Parathyroid adenoma (tissue), 2 donors: ENCODE measurements around the gene TRPV2.

ENCODE experiments used
- H2AFZ ChIP-seq: fragments of 300-600 bp; sonication (generic); one replicate; pipeline ENCODE4 v1.7.0; 2017; ENCODE audit warnings: antibody characterized with exemption, mild to moderate bottlenecking
- H3K27ac ChIP-seq: fragments of 300-600 bp; sonication (generic); one replicate; pipeline ENCODE4 v1.7.0; 2017
- H3K27me3 ChIP-seq: fragments of 300-600 bp; sonication (generic); one replicate; pipeline ENCODE4 v1.7.0; 2017; ENCODE audit warnings: low read length; ENCODE audit not compliant: control insufficient read depth, insufficient read depth
- H3K36me3 ChIP-seq: fragments of 300-600 bp; sonication (generic); one replicate; pipeline ENCODE4 v1.7.0; 2017; ENCODE audit warnings: low read length; ENCODE audit not compliant: control insufficient read depth, insufficient read depth
- H3K4me1 ChIP-seq: fragments of 300-600 bp; sonication (generic); one replicate; pipeline ENCODE4 v1.7.0; 2017; ENCODE audit warnings: control low read depth
- H3K4me2 ChIP-seq: fragments of 300-600 bp; sonication (generic); one replicate; pipeline ENCODE4 v1.7.0; 2017; ENCODE audit warnings: low read length
- H3K4me3 ChIP-seq: fragments of 300-600 bp; sonication (generic); one replicate; pipeline ENCODE4 v1.7.0; 2017; ENCODE audit warnings: low read depth, low read length
- H3K79me2 ChIP-seq: fragments of 300-600 bp; sonication (generic); one replicate; pipeline ENCODE4 v1.7.0; 2017; ENCODE audit warnings: control low read depth
- H3K9ac ChIP-seq: fragments of 300-600 bp; sonication (generic); one replicate; pipeline ENCODE4 v1.7.0; 2017; ENCODE audit warnings: mild to moderate bottlenecking
- H3K9me3 ChIP-seq: fragments of 300-600 bp; sonication (generic); one replicate; pipeline ENCODE4 v1.7.0; 2017; ENCODE audit warnings: low read length; ENCODE audit not compliant: control insufficient read depth
- TF ChIP-seq, protein P1 (sequence below): fragments of 300-600 bp; sonication (generic); IDR thresholded peaks from one replicate; pipeline ENCODE4 v1.7.0; 2017; ENCODE audit warnings: antibody characterized with exemption, mild to moderate bottlenecking
- donor health status: primary hyperparathyroidism.

TRPV2 gene

DNA sequence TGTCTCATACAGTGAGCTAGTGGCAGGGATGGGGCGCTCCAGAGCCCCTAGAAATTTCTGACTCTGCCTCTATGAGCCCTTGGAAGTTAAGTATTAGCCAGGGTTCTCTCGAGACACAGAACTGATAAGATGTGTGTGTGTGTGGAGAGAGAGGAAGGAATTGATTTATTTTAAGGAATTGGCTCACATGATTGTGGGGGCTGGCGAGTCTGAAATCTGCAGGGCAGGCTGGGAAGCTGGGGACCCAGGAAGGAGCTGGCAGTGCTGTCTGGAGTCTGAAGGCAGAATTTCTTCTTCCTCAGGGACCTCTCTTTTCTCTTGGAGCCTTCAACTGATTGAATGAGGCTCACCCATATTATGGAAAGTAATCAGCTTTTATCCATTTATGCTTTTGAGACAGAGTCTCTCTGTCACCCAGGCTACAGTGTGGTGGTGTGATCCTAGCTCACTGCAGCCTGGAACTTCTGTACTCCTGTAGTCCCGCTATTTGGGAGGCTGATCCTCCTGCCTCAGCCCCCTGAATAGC, 59.9 kb downstream of the TRPV2 start:
- no peak overlapping the region for H3K4me3 ChIP-seq
- no peak overlapping the region for H2AFZ ChIP-seq
- no peaks in the 10 kb centered on the region for H3K9me3 ChIP-seq
- H3K4me1 ChIP-seq = no peaks in the 10 kb centered on the region
- no peak overlapping the region for H3K9ac ChIP-seq
- no peak overlapping the region for H3K27ac ChIP-seq
- H3K36me3 ChIP-seq = no peaks in the 10 kb centered on the region
- H3K79me2 ChIP-seq = no peaks in the 10 kb centered on the region
- TF ChIP-seq, protein P1, sequence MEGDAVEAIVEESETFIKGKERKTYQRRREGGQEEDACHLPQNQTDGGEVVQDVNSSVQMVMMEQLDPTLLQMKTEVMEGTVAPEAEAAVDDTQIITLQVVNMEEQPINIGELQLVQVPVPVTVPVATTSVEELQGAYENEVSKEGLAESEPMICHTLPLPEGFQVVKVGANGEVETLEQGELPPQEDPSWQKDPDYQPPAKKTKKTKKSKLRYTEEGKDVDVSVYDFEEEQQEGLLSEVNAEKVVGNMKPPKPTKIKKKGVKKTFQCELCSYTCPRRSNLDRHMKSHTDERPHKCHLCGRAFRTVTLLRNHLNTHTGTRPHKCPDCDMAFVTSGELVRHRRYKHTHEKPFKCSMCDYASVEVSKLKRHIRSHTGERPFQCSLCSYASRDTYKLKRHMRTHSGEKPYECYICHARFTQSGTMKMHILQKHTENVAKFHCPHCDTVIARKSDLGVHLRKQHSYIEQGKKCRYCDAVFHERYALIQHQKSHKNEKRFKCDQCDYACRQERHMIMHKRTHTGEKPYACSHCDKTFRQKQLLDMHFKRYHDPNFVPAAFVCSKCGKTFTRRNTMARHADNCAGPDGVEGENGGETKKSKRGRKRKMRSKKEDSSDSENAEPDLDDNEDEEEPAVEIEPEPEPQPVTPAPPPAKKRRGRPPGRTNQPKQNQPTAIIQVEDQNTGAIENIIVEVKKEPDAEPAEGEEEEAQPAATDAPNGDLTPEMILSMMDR = no peak
- H3K27me3 ChIP-seq = no peaks in the 10 kb centered on the region
- H3K4me2 ChIP-seq = no peak overlapping the region

DNA sequence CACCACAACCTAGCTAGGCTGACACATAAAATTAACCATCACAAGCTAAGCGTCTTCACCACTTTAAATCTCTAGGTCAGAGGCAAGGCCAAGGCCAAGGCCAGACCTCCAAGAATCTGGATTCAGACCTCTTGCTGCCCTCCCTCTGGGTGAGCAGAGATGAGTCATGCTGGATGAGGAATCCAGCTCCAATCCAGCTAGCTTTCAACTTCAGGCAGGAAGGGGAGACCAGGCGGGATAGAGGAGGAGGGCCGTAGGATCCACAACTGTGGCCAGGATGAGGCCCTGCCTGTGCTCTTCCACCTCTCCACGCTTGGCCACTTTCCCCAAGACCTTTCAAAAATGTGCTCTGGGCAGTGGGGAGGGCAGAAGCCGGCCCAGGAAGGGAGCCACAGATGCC, 61.9 kb downstream of the TRPV2 start:
- H3K27ac ChIP-seq = no peak overlapping the region
- H3K79me2 ChIP-seq = no peaks in the 10 kb centered on the region
- no peaks in the 10 kb centered on the region for H3K4me1 ChIP-seq
- H3K27me3 ChIP-seq = no peaks in the 10 kb centered on the region
- H3K9ac ChIP-seq = no peak overlapping the region
- no peak overlapping the region for H2AFZ ChIP-seq
- no peak overlapping the region for H3K4me3 ChIP-seq
- H3K36me3 ChIP-seq = no peaks in the 10 kb centered on the region
- TF ChIP-seq, protein P1 = no peak
- H3K4me2 ChIP-seq = no peak overlapping the region
- no peaks in the 10 kb centered on the region for H3K9me3 ChIP-seq

DNA sequence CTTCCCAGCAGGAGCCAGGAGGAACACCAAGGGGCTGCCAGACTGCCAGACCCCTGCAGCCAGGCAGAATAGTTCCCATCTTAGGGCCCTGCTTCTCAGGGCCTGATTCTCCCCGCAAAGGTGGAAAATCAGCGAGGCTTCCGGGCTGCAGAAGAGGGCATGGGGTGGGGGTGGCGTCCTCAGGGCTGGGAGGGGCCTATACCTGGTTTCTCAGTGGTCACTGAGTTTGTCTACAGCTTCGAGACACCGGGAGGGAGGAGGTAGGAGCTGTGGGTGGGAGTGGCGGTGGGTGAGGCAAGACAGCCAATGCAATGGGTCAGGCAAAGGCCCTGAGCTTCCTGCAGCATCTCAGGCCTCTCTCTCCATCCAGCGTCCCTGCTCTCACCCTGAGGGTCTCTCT, 62.3 kb downstream of the TRPV2 start:
- Histone ChIP-seq H3K27ac (no peak overlapping the region), H3K4me3 (no peak overlapping the region)
- TF ChIP-seq, protein P1 = no peak

DNA sequence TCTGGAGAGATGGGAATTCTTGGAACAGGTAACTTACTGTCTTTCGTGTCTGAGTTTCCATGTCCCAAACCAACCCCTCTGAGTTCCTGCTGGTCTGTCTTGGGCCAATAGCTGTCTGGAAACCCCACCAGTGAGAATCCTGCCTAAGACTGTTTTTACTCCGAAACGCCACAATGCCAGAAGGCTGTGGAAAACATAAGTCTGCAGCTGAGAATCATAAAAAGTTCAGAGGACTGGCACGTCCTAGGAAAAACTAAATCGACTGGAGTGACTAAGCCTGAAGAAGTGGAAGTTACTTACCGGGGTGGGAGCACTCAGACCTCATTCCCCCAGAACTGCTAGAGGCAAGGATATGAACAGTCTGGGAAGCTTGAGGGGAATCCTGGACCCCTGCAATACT, 63.3 kb downstream of the TRPV2 start:
- no peak overlapping the region for H2AFZ ChIP-seq
- no peaks in the 10 kb centered on the region for H3K36me3 ChIP-seq
- H3K4me3 ChIP-seq = no peak overlapping the region
- no peak overlapping the region for H3K27ac ChIP-seq
- H3K79me2 ChIP-seq = no peaks in the 10 kb centered on the region
- no peaks in the 10 kb centered on the region for H3K27me3 ChIP-seq
- H3K4me1 ChIP-seq = no peaks in the 10 kb centered on the region
- H3K4me2 ChIP-seq = no peak overlapping the region
- no peak overlapping the region for H3K9ac ChIP-seq
- no peaks in the 10 kb centered on the region for H3K9me3 ChIP-seq
- TF ChIP-seq, protein P1 = no peak

More for the DNA sequence above, 62.3 kb downstream of the TRPV2 start:
- Histone ChIP-seq H3K4me2 (no peak overlapping the region), H3K79me2 (no peaks in the 10 kb centered on the region), H3K9ac (no peak overlapping the region), H3K4me1 (no peaks in the 10 kb centered on the region), H3K36me3 (no peaks in the 10 kb centered on the region), H3K27me3 (no peaks in the 10 kb centered on the region), H2AFZ (no peak overlapping the region), H3K9me3 (no peaks in the 10 kb centered on the region)

DNA sequence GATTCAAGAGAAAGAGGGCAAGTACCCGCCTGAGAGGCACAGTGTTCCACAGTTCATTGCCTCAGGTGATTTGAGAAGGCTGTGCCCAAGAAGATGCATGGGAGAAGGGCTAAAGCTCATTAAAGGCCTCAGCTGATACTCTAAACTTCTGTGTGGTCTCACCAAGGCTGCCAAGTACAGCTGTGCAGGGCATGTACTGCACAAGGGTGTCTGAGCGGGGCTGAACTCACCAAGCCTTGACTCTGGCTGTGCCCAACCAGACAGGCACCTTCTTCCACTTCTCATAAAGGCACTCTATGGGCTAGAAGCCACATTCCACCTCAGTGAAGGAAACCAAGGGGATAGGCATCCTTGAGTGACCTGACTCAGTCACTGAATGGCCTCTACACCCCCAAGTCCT, 63.9 kb downstream of the TRPV2 start:
- no peak overlapping the region for H3K27ac ChIP-seq

More for the DNA sequence above, 63.9 kb downstream of the TRPV2 start:
- Histone ChIP-seq H3K79me2 (no peaks in the 10 kb centered on the region), H3K4me2 (no peak overlapping the region), H3K27me3 (no peaks in the 10 kb centered on the region), H2AFZ (no peak overlapping the region), H3K9ac (no peak overlapping the region), H3K9me3 (no peaks in the 10 kb centered on the region), H3K4me3 (no peak overlapping the region), H3K4me1 (no peaks in the 10 kb centered on the region), H3K36me3 (no peaks in the 10 kb centered on the region)
- TF ChIP-seq, protein P1 = no peak
